NCI-H1092 treated with DMSO at 0.1 percent for 48 hours (cell line): ENCODE results near the gene PPFIA1.
"Not testable (repeated sequence)": the region's sequence is repeated elsewhere in the genome, so short reads cannot be mapped to it uniquely, and the experiment has no call there.

ENCODE experiments used
- DNase-seq: peaks from one replicate; lab custom pipeline; 2025; lab: John Stamatoyannopoulos, UW

The PPFIA1 gene

GRCh38 chr11:70251659-70252321 lies 18.7 kb upstream of the PPFIA1 start:
- no peak for DNase-seq

- no peak for DNase-seq
Measured at GRCh38 chr11:70252844-70253243, 17.6 kb upstream of the PPFIA1 start.

GRCh38 chr11:70255477-70256116 lies 14.9 kb upstream of the PPFIA1 start:
- no peak for DNase-seq

GRCh38 chr11:70259077-70259476 lies 11.4 kb upstream of the PPFIA1 start:
- DNase-seq: not testable (repeated sequence)

GRCh38 chr11:70262951-70263350 lies 7.5 kb upstream of the PPFIA1 start:
- no peak for DNase-seq

GRCh38 chr11:70263363-70263762 lies 7.1 kb upstream of the PPFIA1 start:
- DNase-seq: no peak

- DNase-seq: no peak
Measured at GRCh38 chr11:70265341-70265740, 5.1 kb upstream of the PPFIA1 start.

GRCh38 chr11:70267405-70267950 lies 3.0 kb upstream of the PPFIA1 start:
- no peak for DNase-seq

- DNase-seq: no peak
Measured at GRCh38 chr11:70268526-70268925, 2.0 kb upstream of the PPFIA1 start.

GRCh38 chr11:70270877-70271648 lies 573 bp downstream of the PPFIA1 start:
- DNase-seq: no peak

GRCh38 chr11:70271649-70271953 lies 1.1 kb downstream of the PPFIA1 start:
- no peak for DNase-seq

- DNase-seq: no peak
Measured at GRCh38 chr11:70272009-70272408, 1.5 kb downstream of the PPFIA1 start.

- DNase-seq: no peak
Measured at GRCh38 chr11:70278994-70279393, 8.5 kb downstream of the PPFIA1 start.

GRCh38 chr11:70281156-70281609 lies 10.7 kb downstream of the PPFIA1 start:
- no peak for DNase-seq

- DNase-seq: no peak
Measured at GRCh38 chr11:70282012-70282411, 11.5 kb downstream of the PPFIA1 start.

GRCh38 chr11:70288721-70289120 lies 18.2 kb downstream of the PPFIA1 start:
- no peak for DNase-seq

GRCh38 chr11:70289582-70289981 lies 19.1 kb downstream of the PPFIA1 start:
- no peak for DNase-seq

GRCh38 chr11:70290361-70291065 lies 20.0 kb downstream of the PPFIA1 start:
- DNase-seq: no peak

GRCh38 chr11:70292166-70292565 lies 21.7 kb downstream of the PPFIA1 start:
- DNase-seq: no peak

- DNase-seq: no peak
Measured at GRCh38 chr11:70292863-70293262, 22.4 kb downstream of the PPFIA1 start.

- not testable (repeated sequence) for DNase-seq
Measured at GRCh38 chr11:70295166-70295565, 24.7 kb downstream of the PPFIA1 start.

- DNase-seq: no peak
Measured at GRCh38 chr11:70296681-70297080, 26.2 kb downstream of the PPFIA1 start.
